GM12891 (cell line): ENCODE data around the gene CNIH3. TPM values are rescaled to one million over a fixed set of nuclear protein-coding genes. Genes with fewer than 3 reads are reported as not detected.
"Not testable (repeated sequence)": the region's sequence is repeated elsewhere in the genome, so short reads cannot be mapped to it uniquely, and the experiment has no call there.

ENCODE experiments used
- DNase-seq: peaks from one replicate; pipeline ENCODE4 v3.0.0; 2011; ENCODE audit warnings: low spot score; ENCODE audit not compliant: insufficient read length
- FAIRE-seq: peaks from 2 replicates; lab custom pipeline; 2011; peaks lifted over from hg19 to GRCh38; lab: Jason Lieb, UNC
- PAX5 ChIP-seq: IDR thresholded peaks from 2 replicates; pipeline ENCODE4 v1.6.1; 2011; ENCODE audit warnings: low read length, moderate library complexity, mild to moderate bottlenecking; ENCODE audit not compliant: insufficient read depth, severe bottlenecking
- POLR2A ChIP-seq: IDR thresholded peaks from 2 replicates; pipeline ENCODE4 v1.6.1; 2011; ENCODE audit warnings: low read depth, low read length, control low read depth
- POLR2AphosphoS5 ChIP-seq: IDR thresholded peaks from 2 replicates; pipeline ENCODE4 v1.6.1; 2011; ENCODE audit warnings: low read depth, low read length, control low read depth
- POU2F2 ChIP-seq: IDR thresholded peaks from 2 replicates; pipeline ENCODE4 v1.6.1; 2011; ENCODE audit warnings: low read depth, mild to moderate bottlenecking, control low read depth, low read length, moderate library complexity
- SPI1 ChIP-seq: IDR thresholded peaks from 2 replicates; pipeline ENCODE4 v1.6.1; 2011; ENCODE audit warnings: low read depth, low read length, control low read depth
- TAF1 ChIP-seq: IDR thresholded peaks from 2 replicates; pipeline ENCODE4 v1.6.1; 2011; ENCODE audit warnings: low read depth, low read length, control low read depth
- polyA plus RNA-seq: library from polyadenylated mRNA; unstranded; fragments of >200 nt; gene quantifications from one replicate; pipeline ENCODE4 v1.2.1, GENCODE V29; 2012; ENCODE audit warnings: low read depth, missing spikeins, inconsistent platforms; ENCODE audit not compliant: missing spikeins

CNIH3 gene
- 2.2 TPM for polyA plus RNA-seq

- no peak for FAIRE-seq
- peak; percentile 40 for DNase-seq
- TF ChIP-seq POU2F2 (no peak), POLR2A (no peak), TAF1 (no peak), SPI1 (no peak), POLR2AphosphoS5 (no peak), PAX5 (no peak)
These were observed at the start of gene CNIH3 for GRCh38 chr1:224615861-224616755. CNIH3 (plus strand) TSS chr1:224616317; CDS start chr1:224617175, 858 bp downstream.

GRCh38 chr1:224566492-224566891 lies 49.6 kb upstream of the CNIH3 start:
- not testable (repeated sequence) for DNase-seq, FAIRE-seq

GRCh38 chr1:224569276-224569675 lies 46.8 kb upstream of the CNIH3 start:
- FAIRE-seq: no peak
- DNase-seq: no peak
- TF ChIP-seq PAX5 (no peak), POLR2AphosphoS5 (no peak), SPI1 (no peak), POU2F2 (no peak), POLR2A (no peak), TAF1 (no peak)

GRCh38 chr1:224571975-224572374 lies 44.1 kb upstream of the CNIH3 start:
- DNase-seq, FAIRE-seq: not testable (repeated sequence)

- no peak for DNase-seq
- TF ChIP-seq SPI1 (no peak), POLR2A (no peak), PAX5 (no peak), TAF1 (no peak), POLR2AphosphoS5 (no peak), POU2F2 (no peak)
- FAIRE-seq: no peak
These were observed 36.6 kb upstream of the CNIH3 start for GRCh38 chr1:224579526-224579925.

- no peak for FAIRE-seq
These were observed 36.1 kb upstream of the CNIH3 start for GRCh38 chr1:224580006-224580405.

GRCh38 chr1:224582041-224582440 lies 34.1 kb upstream of the CNIH3 start:
- FAIRE-seq (no peak), DNase-seq (no peak)
- TF ChIP-seq TAF1 (no peak), POLR2AphosphoS5 (no peak), POU2F2 (no peak), SPI1 (no peak), POLR2A (no peak), PAX5 (no peak)

More at GRCh38 chr1:224580006-224580405, 36.1 kb upstream of the CNIH3 start:
- no peak for DNase-seq
- TF ChIP-seq POLR2AphosphoS5: no peak
- TF ChIP-seq POU2F2: no peak
- TF ChIP-seq SPI1: no peak
- no peak for TF ChIP-seq PAX5
- TF ChIP-seq TAF1: no peak
- TF ChIP-seq POLR2A: no peak

- FAIRE-seq (no peak), DNase-seq (no peak)
- no peak for TF ChIP-seq POU2F2
- TF ChIP-seq SPI1: no peak
- TF ChIP-seq POLR2AphosphoS5: no peak
- TF ChIP-seq POLR2A: no peak
- TF ChIP-seq PAX5: no peak
- TF ChIP-seq TAF1: no peak
These were observed 32.3 kb upstream of the CNIH3 start for GRCh38 chr1:224583774-224584173.

- TF ChIP-seq TAF1: no peak
- TF ChIP-seq POU2F2: no peak
- TF ChIP-seq POLR2AphosphoS5: no peak
- no peak for TF ChIP-seq PAX5
- no peak for TF ChIP-seq SPI1
- TF ChIP-seq POLR2A: no peak
- no peak for FAIRE-seq
- DNase-seq: no peak
These were observed 31.1 kb upstream of the CNIH3 start for GRCh38 chr1:224585051-224585450.

- DNase-seq (no peak), FAIRE-seq (no peak)
- no peak for TF ChIP-seq TAF1
- no peak for TF ChIP-seq POU2F2
- no peak for TF ChIP-seq PAX5
- no peak for TF ChIP-seq SPI1
- TF ChIP-seq POLR2A: no peak
- no peak for TF ChIP-seq POLR2AphosphoS5
These were observed 29.1 kb upstream of the CNIH3 start for GRCh38 chr1:224587051-224587450.
